Mesenchymal stem cell (in vitro differentiated cells and primary cell): ENCODE measurements around the gene ENO2.

Experiments
- DNase-seq: peaks from one replicate; pipeline ENCODE4 v3.0.0-alpha.2; 2013
- H2AFZ ChIP-seq: one replicate; pipeline ENCODE4 v1.6.1; 2013; ENCODE audit warnings: low read depth, mild to moderate bottlenecking, control low read depth, inconsistent platforms, low read length, moderate library complexity
- H2AK5ac ChIP-seq: 2 replicates; pipeline ENCODE4 v1.6.1; 2013; ENCODE audit warnings: low read length, moderate library complexity, mild to moderate bottlenecking, inconsistent platforms; ENCODE audit not compliant: severe bottlenecking
- H2BK120ac ChIP-seq: one replicate; pipeline ENCODE4 v1.6.1; 2013; ENCODE audit warnings: low read depth, mild to moderate bottlenecking, inconsistent platforms, low read length, moderate library complexity
- H2BK12ac ChIP-seq, 2 experiments: one replicate each; pipeline ENCODE4 v1.6.1; 2013; ENCODE audit warnings: inconsistent platforms in 2 of 2, low read length in 2 of 2, mild to moderate bottlenecking in 2 of 2, moderate library complexity in 2 of 2, control low read depth in 1 of 2
- H2BK15ac ChIP-seq: one replicate; pipeline ENCODE4 v1.6.1; 2013; ENCODE audit warnings: mild to moderate bottlenecking, low read depth, inconsistent platforms; ENCODE audit not compliant: poor library complexity, severe bottlenecking
- H2BK5ac ChIP-seq: 2 replicates; pipeline ENCODE4 v1.6.1; 2013; ENCODE audit warnings: low read depth, mild to moderate bottlenecking, low read length, control low read depth, inconsistent platforms; ENCODE audit not compliant: poor library complexity, severe bottlenecking
- H3K14ac ChIP-seq, 2 experiments: one replicate each; pipeline ENCODE4 v1.6.1; 2013; ENCODE audit warnings: inconsistent platforms in 2 of 2, low read length in 2 of 2, control low read depth in 1 of 2, mild to moderate bottlenecking in 1 of 2, moderate library complexity in 1 of 2
- H3K18ac ChIP-seq, 2 experiments: one replicate each; pipeline ENCODE4 v1.6.1; 2013; ENCODE audit warnings: inconsistent platforms in 2 of 2, low read length in 2 of 2, control low read depth in 1 of 2, low read depth in 1 of 2, mild to moderate bottlenecking in 1 of 2
- H3K23ac ChIP-seq, 2 experiments: one replicate each; pipeline ENCODE4 v1.6.1; 2013; ENCODE audit warnings: inconsistent platforms in 2 of 2, low read length in 2 of 2, mild to moderate bottlenecking in 2 of 2, moderate library complexity in 2 of 2, control low read depth in 1 of 2
- H3K27ac ChIP-seq: 2 replicates; pipeline ENCODE4 v1.5.1; 2013; ENCODE audit warnings: mild to moderate bottlenecking, moderate library complexity, low read length, control low read depth, inconsistent platforms; ENCODE audit not compliant: poor library complexity, severe bottlenecking
- H3K27me3 ChIP-seq, 2 experiments: 2 replicates each; pipeline versions ENCODE4 v1.6.1 to v1.7.0; 2013; ENCODE audit warnings: low read length in 2 of 2, mild to moderate bottlenecking in 2 of 2, moderate library complexity in 2 of 2, control low read depth in 1 of 2, inconsistent platforms in 1 of 2; ENCODE audit not compliant: control insufficient read depth in 1 of 2, insufficient read depth in 1 of 2
- H3K36me3 ChIP-seq, 2 experiments: 2 replicates each; pipeline versions ENCODE4 v1.6.1 to v1.7.0; 2013; ENCODE audit warnings: low read length in 2 of 2, control low read depth in 1 of 2, inconsistent platforms in 1 of 2, low read depth in 1 of 2, mild to moderate bottlenecking in 1 of 2; ENCODE audit not compliant: insufficient read depth in 2 of 2, control insufficient read depth in 1 of 2
- H3K4ac ChIP-seq, 2 experiments: one replicate each; pipeline ENCODE4 v1.6.1; 2013; ENCODE audit warnings: inconsistent platforms in 2 of 2, low read length in 2 of 2, mild to moderate bottlenecking in 2 of 2, moderate library complexity in 2 of 2, control low read depth in 1 of 2, low read depth in 1 of 2
- H3K4me1 ChIP-seq: 2 replicates; pipeline ENCODE4 v1.6.1; 2013; ENCODE audit warnings: low read depth, low read length, control low read depth; ENCODE audit not compliant: control insufficient read depth, insufficient read depth
- H3K4me2 ChIP-seq: 2 replicates; pipeline ENCODE4 v1.6.1; 2013; ENCODE audit warnings: low read length, mild to moderate bottlenecking, inconsistent platforms; ENCODE audit not compliant: poor library complexity, severe bottlenecking
- H3K4me3 ChIP-seq, 2 experiments: 2 replicates each; pipeline versions ENCODE4 v1.5.1 to v1.7.0; 2013; ENCODE audit warnings: low read length in 2 of 2, mild to moderate bottlenecking in 2 of 2, control low read depth in 1 of 2, low read depth in 1 of 2; ENCODE audit not compliant: insufficient read depth in 1 of 2
- H3K79me1 ChIP-seq: replicated peaks from 2 replicates; pipeline ENCODE4 v1.6.1; 2013; ENCODE audit warnings: mild to moderate bottlenecking, control low read depth, low read length, inconsistent platforms; ENCODE audit not compliant: poor library complexity, severe bottlenecking
- H3K9ac ChIP-seq: 2 replicates; pipeline ENCODE4 v1.7.0; 2013; ENCODE audit warnings: mild to moderate bottlenecking, low read length, moderate library complexity
- H3K9me3 ChIP-seq: 2 replicates; pipeline ENCODE4 v1.7.0; 2013; ENCODE audit warnings: mild to moderate bottlenecking, low read length; ENCODE audit not compliant: control insufficient read depth
- H4K8ac ChIP-seq: one replicate; pipeline ENCODE4 v1.6.1; 2013; ENCODE audit warnings: inconsistent platforms, mild to moderate bottlenecking, low read length, moderate library complexity
- H4K91ac ChIP-seq: one replicate; pipeline ENCODE4 v1.6.1; 2013; ENCODE audit warnings: mild to moderate bottlenecking, low read length, inconsistent platforms
- WGBS: methylation state at CpG from one replicate; pipeline ENCODE4 v1.1.7; 2013; ENCODE audit warnings: mixed read lengths; 5-methylcytosine and 5-hydroxymethylcytosine counted together

Gene ENO2

GRCh38 chr12:6963791-6964413 lies 49.5 kb downstream of the ENO2 start:
- Histone ChIP-seq H3K18ac (no peak overlapping the region), H3K14ac (no peak overlapping the region), H3K4me1 (peaks cover 23% of the 10 kb centered on the region), H3K9me3 (no peaks in the 10 kb centered on the region), H3K23ac (no peak overlapping the region), H4K8ac (peak overlapping the region; percentile 19), H3K36me3 (peaks cover 49 to 53% of the 10 kb centered on the region in 2 experiments), H3K27me3 (no peaks in the 10 kb centered on the region), H3K9ac (peak overlapping the region; percentile 21), H2BK120ac (no peak overlapping the region), H2BK5ac (no peak overlapping the region), H3K27ac (no peak overlapping the region), H3K79me1 (peaks cover 11% of the 10 kb centered on the region), H2AFZ (no peak overlapping the region), H3K4me3 (no peak overlapping the region), H3K4ac (no peak overlapping the region), H4K91ac (peak overlapping the region; percentile 43), H2AK5ac (no peak overlapping the region), H2BK12ac (no peak overlapping the region), H2BK15ac (no peak overlapping the region), H3K4me2 (no peak overlapping the region)
- 86% methylated on average over 17 of the region's 17 CpGs for WGBS
- DNase-seq: no peak

- 91% methylated on average over 8 of the region's 8 CpGs for WGBS
- Histone ChIP-seq H4K91ac (peak overlapping the region; percentile 84), H3K4me1 (peaks cover 23% of the 10 kb centered on the region), H3K14ac (no peak overlapping the region), H2BK120ac (no peak overlapping the region), H3K36me3 (peaks cover 52 to 54% of the 10 kb centered on the region in 2 experiments), H3K27ac (peak overlapping the region; percentile 2), H3K79me1 (peaks cover 11% of the 10 kb centered on the region), H2BK12ac (no peak overlapping the region), H3K9me3 (no peaks in the 10 kb centered on the region), H2AFZ (no peak overlapping the region), H3K27me3 (no peaks in the 10 kb centered on the region), H2BK5ac (no peak overlapping the region), H3K23ac (no peak overlapping the region), H2AK5ac (no peak overlapping the region), H2BK15ac (no peak overlapping the region), H4K8ac (peak overlapping the region; percentile 72), H3K4me3 (no peak overlapping the region), H3K18ac (no peak overlapping the region), H3K4ac (peak overlapping the region in 1 of 2 experiments; percentile 1), H3K9ac (peak overlapping the region; percentile 75), H3K4me2 (no peak overlapping the region)
- no peak for DNase-seq
Observed at GRCh38 chr12:6964605-6965025, 50.2 kb downstream of the ENO2 start.

DNA sequence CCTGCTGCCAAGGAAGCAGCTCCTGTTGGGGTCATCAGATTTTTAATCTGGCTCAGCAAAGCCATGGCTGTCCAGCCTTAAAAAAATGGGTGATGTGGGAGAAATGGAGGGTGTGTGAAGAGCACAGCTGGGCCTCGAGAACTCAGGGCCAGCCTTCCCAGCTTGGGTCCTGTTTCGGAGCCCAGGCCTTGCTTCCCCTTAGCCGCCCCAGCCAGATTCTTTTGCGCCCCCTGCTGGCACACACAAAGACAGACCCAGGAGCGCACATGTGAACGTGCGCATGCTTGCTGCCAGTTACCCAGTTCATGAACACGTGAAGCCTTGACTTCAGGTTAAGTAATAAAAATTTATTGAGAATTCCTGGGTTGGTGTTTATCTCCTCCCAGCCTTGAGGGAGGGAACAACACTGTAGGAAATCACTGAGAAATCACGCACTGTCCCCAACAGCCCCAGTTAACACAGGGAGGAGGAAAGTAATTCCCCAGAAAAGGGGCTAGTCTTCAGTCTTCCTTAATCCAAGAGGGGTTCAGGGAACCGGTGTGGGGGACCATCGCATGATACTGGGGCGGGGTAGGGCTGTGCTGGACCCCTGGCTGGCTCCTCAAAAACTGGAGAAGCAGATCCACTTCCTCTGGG lies 50.8 kb downstream of the ENO2 start:
- no peak overlapping the region for H3K18ac ChIP-seq
- H2BK15ac ChIP-seq: no peak overlapping the region
- no peak overlapping the region for H2AFZ ChIP-seq
- peak overlapping the region in 1 of 2 experiments; percentile 1 for H3K4ac ChIP-seq
- H3K4me1 ChIP-seq: peaks cover 25% of the 10 kb centered on the region
- H3K27me3 ChIP-seq: no peaks in the 10 kb centered on the region
- H4K8ac ChIP-seq: no peak overlapping the region
- peak overlapping the region; percentile 75 for H3K9ac ChIP-seq
- no peak overlapping the region for H3K23ac ChIP-seq
- peaks cover 47 to 54% of the 10 kb centered on the region in 2 experiments for H3K36me3 ChIP-seq
- H2BK12ac ChIP-seq: no peak overlapping the region
- no peak overlapping the region for H2BK120ac ChIP-seq
- no peaks in the 10 kb centered on the region for H3K9me3 ChIP-seq
- peak overlapping the region; percentile 2 for H3K27ac ChIP-seq
- H2BK5ac ChIP-seq: no peak overlapping the region
- H3K79me1 ChIP-seq: peaks cover 11% of the 10 kb centered on the region
- DNase-seq: peak; percentile 85
- H3K14ac ChIP-seq: no peak overlapping the region
- H3K4me2 ChIP-seq: no peak overlapping the region
- WGBS: 30% methylated on average over 12 of the region's 12 CpGs
- no peak overlapping the region for H3K4me3 ChIP-seq
- no peak overlapping the region for H2AK5ac ChIP-seq
- peak overlapping the region; percentile 84 for H4K91ac ChIP-seq

- H3K27me3 ChIP-seq: no peaks in the 10 kb centered on the region
- 97% methylated on average over 4 of the region's 4 CpGs for WGBS
- no peak overlapping the region for H2BK5ac ChIP-seq
- H3K27ac ChIP-seq: no peak overlapping the region
- H2BK12ac ChIP-seq: no peak overlapping the region
- H2BK120ac ChIP-seq: no peak overlapping the region
- H3K36me3 ChIP-seq: peaks cover 45 to 54% of the 10 kb centered on the region in 2 experiments
- no peak overlapping the region for H3K18ac ChIP-seq
- no peak overlapping the region for H4K91ac ChIP-seq
- no peak overlapping the region for H2BK15ac ChIP-seq
- no peaks in the 10 kb centered on the region for H3K9me3 ChIP-seq
- H4K8ac ChIP-seq: no peak overlapping the region
- H3K79me1 ChIP-seq: peaks cover 11% of the 10 kb centered on the region
- H3K4me1 ChIP-seq: peaks cover 25% of the 10 kb centered on the region
- no peak overlapping the region for H3K14ac ChIP-seq
- no peak overlapping the region for H3K4me2 ChIP-seq
- H3K4me3 ChIP-seq: no peak overlapping the region
- no peak overlapping the region for H3K4ac ChIP-seq
- no peak overlapping the region for H2AFZ ChIP-seq
- peak overlapping the region; percentile 75 for H3K9ac ChIP-seq
- no peak for DNase-seq
- H3K23ac ChIP-seq: no peak overlapping the region
- H2AK5ac ChIP-seq: no peak overlapping the region
Observed at GRCh38 chr12:6965714-6966113, 51.3 kb downstream of the ENO2 start.
